GM12878 (cell line): ENCODE results near the gene HK2. TPM values are rescaled to one million over a fixed set of nuclear protein-coding genes. Genes with fewer than 3 reads are reported as not detected.

ENCODE experiments used
- ATAC-seq: fragments of 200-7000 bp; cut with Tn5 transposase; 3 replicates; pipeline ENCODE4 v1.9.1; 2020; ENCODE audit warnings: mild to moderate bottlenecking, moderate library complexity
- BruUV-seq: library from RNA; stranded (reverse); fragments of 400-500 nt; replicated peaks from 2 replicates; lab custom pipeline; 2021; lab: Mats Ljungman, UMichigan
- CTCF ChIA-PET: fragments of 300-600 bp; sonication (Branson Sonifier 250); formaldehyde crosslinking; extraction: SDS; loops from one replicate; lab custom pipeline; 2021; ENCODE audit warnings: inconsistent platforms; lab: Yijun Ruan, JAX
- POLR2A ChIA-PET: fragments of 350-600 bp; formaldehyde crosslinking; extraction: SDS; loops from one replicate; lab custom pipeline; 2021; ENCODE audit warnings: inconsistent platforms; lab: Charles Lee
- RAD21 ChIA-PET: fragments of 300-600 bp; sonication (Branson Sonifier 250); formaldehyde crosslinking; loops from one replicate; lab custom pipeline; 2023; ENCODE audit warnings: antibody characterized with exemption; ENCODE audit not compliant: unreplicated experiment; lab: Charles Lee
- SMC1A ChIA-PET: fragments of 300-600 bp; sonication (Branson Sonifier 250); formaldehyde crosslinking; loops from one replicate; lab custom pipeline; 2023; ENCODE audit not compliant: unreplicated experiment, uncharacterized antibody; lab: Charles Lee
- DNase-seq: peaks from one replicate; pipeline ENCODE4 v3.0.0-alpha.2; 2011; ENCODE audit warnings: low read depth, low spot score
- FAIRE-seq: peaks from 3 replicates; lab custom pipeline; 2011; peaks lifted over from hg19 to GRCh38; lab: Jason Lieb, UNC
- H2AFZ ChIP-seq: 2 replicates; pipeline ENCODE4 v1.6.0; 2011; ENCODE audit warnings: low read depth, low read length, control low read depth; ENCODE audit not compliant: control insufficient read depth
- H3K27ac ChIP-seq: 2 replicates; pipeline ENCODE4 v1.5.1; 2011; ENCODE audit warnings: control low read depth; ENCODE audit not compliant: control insufficient read depth, insufficient read depth
- H3K27me3 ChIP-seq, 2 experiments: replicated peaks in 1 of 2; 2 replicates each; pipeline versions ENCODE4 v1.6.0 to v1.6.1; 2011; ENCODE audit warnings: low read length in 1 of 2; ENCODE audit not compliant: control insufficient read depth in 2 of 2, insufficient read depth in 2 of 2
- H3K36me3 ChIP-seq, 2 experiments: 2 replicates each; pipeline ENCODE4 v1.5.1; 2011; ENCODE audit warnings: low read length in 1 of 2; ENCODE audit not compliant: control insufficient read depth in 2 of 2, insufficient read depth in 2 of 2
- H3K4me1 ChIP-seq: 2 replicates; pipeline ENCODE4 v1.6.1; 2011; ENCODE audit warnings: mild to moderate bottlenecking, low read length, moderate library complexity, mixed read lengths; ENCODE audit not compliant: control insufficient read depth, insufficient read depth
- H3K4me2 ChIP-seq: 2 replicates; pipeline ENCODE4 v1.6.0; 2011; ENCODE audit warnings: control low read depth; ENCODE audit not compliant: control insufficient read depth, insufficient read depth
- H3K4me3 ChIP-seq: fragments of 200-600 bp; sonication (generic); 2 replicates; pipeline ENCODE4 v1.5.1; 2016
- H3K79me2 ChIP-seq: 2 replicates; pipeline ENCODE4 v1.6.0; 2011; ENCODE audit warnings: low read length; ENCODE audit not compliant: control insufficient read depth, insufficient read depth
- H3K9ac ChIP-seq: 2 replicates; pipeline ENCODE4 v1.8.0; 2011; ENCODE audit warnings: low read length, control low read depth, mixed read lengths; ENCODE audit not compliant: control insufficient read depth, insufficient read depth
- H3K9me3 ChIP-seq: replicated peaks from 3 replicates; pipeline ENCODE4 v1.5.1; 2011; ENCODE audit warnings: mild to moderate bottlenecking, low read length; ENCODE audit not compliant: control insufficient read depth, insufficient read depth
- H4K20me1 ChIP-seq: 2 replicates; pipeline ENCODE4 v1.6.0; 2011; ENCODE audit not compliant: control insufficient read depth, insufficient read depth
- BCL3 ChIP-seq: IDR thresholded peaks from 2 replicates; pipeline ENCODE4 v1.6.1; 2011; ENCODE audit warnings: borderline replicate concordance, low read depth, mild to moderate bottlenecking, moderate library complexity, low read length; ENCODE audit not compliant: insufficient read depth, poor library complexity, severe bottlenecking
- BCLAF1 ChIP-seq: fragments of 450-650 bp; IDR thresholded peaks from 2 replicates; pipeline ENCODE4 v1.6.1; 2017; ENCODE audit warnings: antibody characterized with exemption, mild to moderate bottlenecking, moderate library complexity
- HCFC1 ChIP-seq: fragments of 150-350 bp; IDR thresholded peaks from 2 replicates; pipeline ENCODE4 v1.6.1; 2014; ENCODE audit warnings: low read length
- NBN ChIP-seq: fragments of 450-650 bp; IDR thresholded peaks from 2 replicates; pipeline ENCODE4 v1.6.1; 2016
- PKNOX1 ChIP-seq: fragments of 450-650 bp; IDR thresholded peaks from 2 replicates; pipeline ENCODE4 v1.6.1; 2016; ENCODE audit warnings: mild to moderate bottlenecking
- RAD51 ChIP-seq: fragments of 450-650 bp; IDR thresholded peaks from 2 replicates; pipeline ENCODE4 v1.6.1; 2016; ENCODE audit warnings: moderate library complexity, mild to moderate bottlenecking, inconsistent platforms
- RBBP5 ChIP-seq: fragments of 200-600 bp; sonication (generic); conservative IDR thresholded peaks from 2 replicates; pipeline ENCODE4 v1.6.1; 2016
- RCOR1 ChIP-seq: conservative IDR thresholded peaks from 2 replicates; pipeline ENCODE4 v1.6.1; 2012; ENCODE audit warnings: low read depth, low read length, improper control_type of control experiment
- RELB ChIP-seq: fragments of 450-650 bp; IDR thresholded peaks from 2 replicates; pipeline ENCODE4 v1.6.1; 2017; ENCODE audit warnings: low read depth, mild to moderate bottlenecking, moderate library complexity
- SIX5 ChIP-seq: IDR thresholded peaks from 2 replicates; pipeline ENCODE4 v1.6.1; 2011; ENCODE audit warnings: mild to moderate bottlenecking, low read depth, low read length, moderate library complexity; ENCODE audit not compliant: severe bottlenecking
- SMAD1 ChIP-seq: fragments of 450-650 bp; IDR thresholded peaks from 2 replicates; pipeline ENCODE4 v1.6.1; 2018; ENCODE audit warnings: mild to moderate bottlenecking, low read depth; ENCODE audit not compliant: partially characterized antibody
- TCF12 ChIP-seq: IDR thresholded peaks from 2 replicates; pipeline ENCODE4 v1.6.1; 2011; ENCODE audit warnings: low read depth, mild to moderate bottlenecking, low read length
- WGBS: methylation state at CpG from one replicate; pipeline ENCODE4 v1.1.6; 2016; ENCODE audit warnings: low lambda C conversion rate; ENCODE audit not compliant: insufficient replicate concordance, insufficient coverage; ENCODE audit errors: missing lambda C conversion rate; 5-methylcytosine and 5-hydroxymethylcytosine counted together
- in situ Hi-C: fragments of 300-500 bp; cut with MboI; formaldehyde crosslinking; loops from 9 replicates; pipeline ENCODE4 v1.14.3; 2018; ENCODE audit warnings: mixed read lengths
- intact Hi-C: fragments of 100-400 bp; cut with micrococcal nuclease; formaldehyde crosslinking; loops from one replicate; pipeline ENCODE4 v1.14.2; 2022; ENCODE audit not compliant: unreplicated experiment
- polyA plus RNA-seq, 11 experiments: library from polyadenylated mRNA; depleted of rRNA in 4 of 11; unstranded in 6 of 11; stranded (reverse) in 5 of 11; fragments of >200 nt; fragmentation: Nextera tagmentation in 4 of 11; fragmentation: Illumina TruSeq in 1 of 11; extraction: Ambion mirVana in 4 of 11; extraction: Trizol in 1 of 11; gene quantifications; 1 replicate in 1 of 11; 2 replicates in 10 of 11; pipeline versions ENCODE4 v1.2.1 to v1.2.3, GENCODE V29; 2011 to 2016; ENCODE audit warnings: inconsistent platforms in 2 of 11, missing spikeins in 2 of 11, low read depth in 1 of 11
- total RNA-seq, 4 experiments: library from RNA; depleted of rRNA in 3 of 4; stranded (reverse); fragments of >200 nt in 3 of 4; fragmentation: Illumina TruSeq in 1 of 4; extraction: Trizol in 1 of 4; gene quantifications; 2 replicates each; pipeline versions ENCODE4 v1.2.1 to v1.2.3, GENCODE V29; 2013 to 2021

HK2 gene
- total and polyA plus RNA-seq, 10 of the 15 experiments (the other 5 are each of a cell fraction or from before 2014, with no cell fraction given) = 5.0 to 73.1 (median 20.2) TPM

- Histone ChIP-seq H3K27ac (no peak overlapping the region), H3K4me3 (no peak overlapping the region), H3K36me3 (peaks cover 10 to 34% of the 10 kb centered on the region in 2 experiments), H3K4me2 (no peak overlapping the region), H4K20me1 (no peaks in the 10 kb centered on the region), H3K4me1 (no peaks in the 10 kb centered on the region), H3K79me2 (no peaks in the 10 kb centered on the region), H2AFZ (no peak overlapping the region), H3K9me3 (no peaks in the 10 kb centered on the region; the same call in 2 of the 3 replicates), H3K9ac (no peak overlapping the region), H3K27me3 (no peaks in the 10 kb centered on the region)
- no TSS peak for BruUV-seq
- FAIRE-seq = no peak
- in situ Hi-C loops (no loop called here), intact Hi-C loops (no loop called here)
- ATAC-seq = no peak
- TF ChIP-seq PKNOX1 (no peak), BCL3 (no peak), NBN (no peak), RCOR1 (no peak), HCFC1 (no peak), TCF12 (no peak), BCLAF1 (no peak), SIX5 (no peak), SMAD1 (no peak), RBBP5 (no peak), RAD51 (no peak), RELB (no peak)
- no peak for DNase-seq
- CTCF ChIA-PET = interaction anchor here (1.3 to 1.6 kb wide), 2 partner anchors 179 to 203 kb away, joined by 3 to 5 read pairs; no protein-coding TSS in a partner anchor
- 55% methylated on average over 5 of the region's 5 CpGs for WGBS
- SMC1A ChIA-PET = interaction anchor here (1.7 kb wide), 1 partner anchor 10 kb away, joined by 7 read pairs; no protein-coding TSS in a partner anchor
- POLR2A ChIA-PET = no interaction called here
- RAD21 ChIA-PET = no interaction called here
Observed at GRCh38 chr2:74893332-74893731, 59.4 kb downstream of the HK2 start.
